Activated CD8-positive, alpha-beta T cell treated with anti-CD3 and anti-CD28 coated beads, Interleukin-2, amount 10 ng/mL, durations not matched to agents 7 days and 5 days (primary cell): Measurements from ENCODE around the gene TTC34. TPM values are rescaled to one million over a fixed set of nuclear protein-coding genes. Genes with fewer than 3 reads are reported as not detected.

Experiments used
- ATAC-seq: fragments of 150-1000 bp; cut with Tn5 transposase; one replicate; pipeline ENCODE4 v1.10.0; 2021; ENCODE audit warnings: moderate library complexity
- CTCF ChIA-PET: fragments of 350-600 bp; sonication (Branson Sonifier 250); formaldehyde crosslinking; loops from one replicate; lab custom pipeline; 2021; ENCODE audit warnings: antibody characterized with exemption; lab: Charles Lee
- POLR2A ChIA-PET: fragments of 350-600 bp; sonication (Branson Sonifier 250); formaldehyde crosslinking; loops from one replicate; lab custom pipeline; 2021; ENCODE audit warnings: antibody characterized with exemption; lab: Charles Lee
- DNase-seq: peaks from one replicate; pipeline ENCODE4 v3.0.0-alpha.2; 2020
- H3K27ac Mint-ChIP-seq: one replicate; pipeline ENCODE4 v1.8.0; 2021; ENCODE audit warnings: mild to moderate bottlenecking, mixed read lengths
- H3K27me3 Mint-ChIP-seq: one replicate; pipeline ENCODE4 v1.8.0; 2021; ENCODE audit warnings: low read depth, mixed read lengths
- H3K36me3 Mint-ChIP-seq: one replicate; pipeline ENCODE4 v1.8.0; 2021; ENCODE audit warnings: low read depth, mixed read lengths
- H3K4me1 Mint-ChIP-seq: one replicate; pipeline ENCODE4 v1.8.0; 2021; ENCODE audit warnings: low read depth, mixed read lengths
- H3K4me3 Mint-ChIP-seq: one replicate; pipeline ENCODE4 v1.8.0; 2021; ENCODE audit warnings: mild to moderate bottlenecking, mixed read lengths
- H3K9me3 Mint-ChIP-seq: one replicate; pipeline ENCODE4 v1.8.0; 2022; ENCODE audit warnings: mixed read lengths; ENCODE audit not compliant: insufficient read depth
- total RNA-seq, 2 experiments: library from RNA; stranded (reverse); gene quantifications; one replicate each; pipeline ENCODE4 v1.2.3, GENCODE V29; 2021

The TTC34 gene
- total RNA-seq, 2 experiments from 2014 or later, result 0.82 to 0.86 TPM

DNA sequence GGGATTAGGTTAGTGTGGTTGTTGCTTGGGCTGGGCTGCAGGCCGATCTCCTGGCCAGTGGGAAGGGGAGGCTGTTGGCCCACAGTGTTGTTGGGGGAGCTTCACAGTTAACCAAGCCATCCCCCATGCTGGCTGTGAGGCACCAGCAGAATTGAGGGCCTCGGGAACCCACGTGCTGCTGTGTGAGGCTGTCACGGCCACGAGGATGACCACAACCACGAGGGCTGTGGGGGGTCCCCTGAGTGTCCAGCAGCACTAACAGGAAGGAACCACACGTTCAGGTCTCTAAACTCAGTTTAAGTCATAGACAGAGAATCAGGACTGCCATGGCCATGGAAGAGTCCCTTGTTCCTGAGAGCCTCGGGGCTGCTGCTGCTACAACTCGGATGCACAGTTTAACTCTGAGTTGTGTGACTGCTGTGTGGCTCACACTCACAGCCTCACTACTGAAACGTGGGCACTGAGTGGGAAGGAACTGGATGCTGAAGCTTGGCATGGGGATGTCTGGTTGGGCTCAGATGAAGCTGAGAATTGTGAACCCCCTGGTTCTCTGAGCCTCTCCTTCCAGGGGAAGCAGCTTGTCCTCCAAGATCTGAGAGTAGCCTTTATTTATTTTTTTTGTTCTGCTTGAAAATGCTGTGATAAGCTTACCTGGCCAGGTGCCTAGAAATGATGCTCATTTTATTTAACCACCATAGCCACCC, 163.9 kb downstream of the TTC34 start:
- CTCF ChIA-PET, result interaction anchor here (1.2 kb wide), 1 partner anchor 113 kb away, joined by 3 read pairs; no protein-coding TSS in a partner anchor
- Mint-ChIP-seq H3K36me3 (peaks cover 4% of the 10 kb centered on the region), H3K4me1 (peaks cover 4% of the 10 kb centered on the region), H3K27me3 (no peaks in the 10 kb centered on the region), H3K27ac (no peak overlapping the region), H3K9me3 (peaks cover 14% of the 10 kb centered on the region), H3K4me3 (no peak overlapping the region)
- POLR2A ChIA-PET, result no interaction called here
- DNase-seq, result no peak
- no peak for ATAC-seq

DNA sequence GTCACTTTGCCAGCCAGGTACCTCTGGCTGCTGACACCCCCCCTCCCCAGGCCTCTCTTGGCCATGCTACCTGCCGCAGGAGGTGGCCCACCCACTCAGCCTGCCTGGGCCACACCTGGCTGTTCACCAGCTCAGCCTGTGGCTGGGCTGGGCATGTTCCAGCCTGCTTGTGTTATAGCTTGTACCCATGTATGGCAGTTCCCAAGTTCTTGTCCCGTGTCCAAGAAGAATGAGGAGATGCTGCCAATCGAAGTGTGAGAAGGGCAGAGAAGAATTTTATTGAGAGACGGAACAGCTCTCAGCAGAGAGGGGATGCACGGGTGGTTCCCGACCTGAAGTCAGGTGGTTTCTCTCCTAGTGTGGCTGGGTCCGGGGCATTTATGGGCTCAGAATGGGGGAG, 164.8 kb downstream of the TTC34 start:
- Mint-ChIP-seq H3K9me3 (peaks cover 14% of the 10 kb centered on the region), H3K4me3 (no peak overlapping the region), H3K4me1 (no peaks in the 10 kb centered on the region), H3K36me3 (peaks cover 4% of the 10 kb centered on the region), H3K27me3 (no peaks in the 10 kb centered on the region), H3K27ac (no peak overlapping the region)
- no peak for DNase-seq
- ChIA-PET POLR2A (no interaction called here), CTCF (no interaction called here)
- no peak for ATAC-seq

DNA sequence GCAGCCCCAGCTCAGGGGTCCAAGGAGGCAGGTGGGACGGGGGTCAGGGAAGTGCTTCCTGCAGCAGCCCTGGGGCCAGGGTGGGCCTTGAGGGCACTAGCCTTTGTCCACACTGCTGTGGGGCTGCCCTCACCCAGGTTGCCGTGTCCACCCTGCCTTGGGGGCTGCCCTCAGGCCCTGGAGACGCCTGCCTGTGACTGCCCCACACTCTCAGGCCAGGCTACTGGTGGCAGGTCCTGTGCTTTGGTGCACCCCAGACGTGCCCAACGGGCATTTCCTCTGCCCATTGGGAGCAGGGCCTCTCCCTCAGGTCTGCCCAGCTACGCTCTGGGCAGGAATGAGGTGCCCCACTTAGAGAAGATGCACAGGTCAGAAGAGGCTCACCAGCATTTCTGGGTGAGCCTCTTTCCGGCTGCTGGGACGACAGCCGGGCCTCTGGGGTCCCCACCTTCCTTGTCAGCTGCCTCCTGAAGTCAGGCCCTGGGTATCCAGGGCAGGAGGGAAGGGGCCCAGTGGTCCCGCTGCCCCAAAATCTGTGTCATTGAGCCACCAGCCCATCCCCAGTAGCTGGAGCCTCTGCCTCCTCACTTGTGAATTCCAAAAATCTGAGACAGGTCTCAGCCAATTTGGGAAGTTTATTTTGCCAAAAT, 166.0 kb downstream of the TTC34 start:
- Mint-ChIP-seq H3K4me1 (no peaks in the 10 kb centered on the region), H3K27ac (no peak overlapping the region), H3K27me3 (peaks cover 4% of the 10 kb centered on the region), H3K4me3 (no peak overlapping the region), H3K36me3 (peaks cover 4% of the 10 kb centered on the region), H3K9me3 (peaks cover 14% of the 10 kb centered on the region)
- POLR2A ChIA-PET, result no interaction called here
- CTCF ChIA-PET, result no interaction called here
- no peak for DNase-seq
- no peak for ATAC-seq

DNA sequence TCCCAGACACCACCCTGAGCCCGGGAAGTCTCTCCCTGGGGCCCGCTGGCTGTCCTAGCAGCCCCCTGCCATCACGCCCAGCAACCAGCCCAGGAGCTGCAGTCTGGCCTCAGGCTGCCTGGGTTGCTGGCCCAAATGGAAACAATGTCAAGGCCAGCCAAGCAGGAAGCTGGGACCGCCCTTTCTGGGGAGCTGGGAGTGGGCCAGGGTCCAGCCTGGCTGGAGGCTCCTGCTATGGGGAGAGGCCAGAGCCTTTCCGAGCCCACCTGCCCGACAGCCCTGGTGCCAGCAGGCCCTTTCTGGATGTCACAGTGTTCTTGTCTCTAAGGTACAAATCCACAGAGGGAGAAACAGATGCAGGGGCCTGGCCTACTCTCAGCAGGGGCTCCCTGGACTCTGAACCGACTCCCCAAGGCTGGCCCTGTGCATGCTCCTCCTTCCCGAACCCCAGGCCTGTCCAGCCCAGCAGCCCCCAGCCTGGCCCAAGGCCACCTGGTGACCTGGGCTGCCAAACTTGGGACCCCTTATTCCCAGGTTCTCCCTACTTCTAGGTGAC, 167.5 kb downstream of the TTC34 start:
- DNase-seq, result no peak
- Mint-ChIP-seq H3K4me1 (no peaks in the 10 kb centered on the region), H3K9me3 (peaks cover 14% of the 10 kb centered on the region), H3K27ac (no peak overlapping the region), H3K36me3 (peaks cover 4% of the 10 kb centered on the region), H3K4me3 (no peak overlapping the region), H3K27me3 (peaks cover 15% of the 10 kb centered on the region)
- ChIA-PET POLR2A (no interaction called here), CTCF (no interaction called here)
- no peak for ATAC-seq

DNA sequence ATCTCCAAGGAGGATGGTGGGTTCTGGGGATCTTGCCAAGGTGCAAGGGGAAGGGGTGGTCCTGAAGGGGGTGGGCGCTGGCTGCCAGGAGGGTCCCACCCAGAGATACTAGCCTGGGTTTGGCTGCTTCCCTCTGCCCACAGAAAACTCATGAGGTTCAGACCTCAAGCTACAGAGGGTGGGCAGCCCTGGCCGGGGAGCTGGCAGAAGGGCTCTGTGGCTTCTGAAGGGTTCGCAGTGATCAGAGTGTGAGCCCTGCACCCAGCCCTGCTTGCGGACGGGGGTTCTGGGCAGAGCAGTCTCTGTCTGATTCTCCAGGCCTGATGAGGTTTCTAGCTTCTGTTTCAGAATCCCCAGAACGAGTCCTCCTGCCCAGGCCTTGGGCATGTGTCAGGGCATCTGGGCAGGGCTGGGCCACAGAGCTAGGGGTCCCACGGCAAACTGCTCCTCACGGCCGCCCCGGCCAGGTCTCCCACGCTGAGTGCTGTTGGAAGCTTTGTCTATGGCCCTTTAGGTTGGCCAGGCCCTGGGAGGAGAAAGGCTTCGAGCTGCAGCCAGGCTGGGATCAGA, 168.0 kb downstream of the TTC34 start:
- CTCF ChIA-PET, result no interaction called here

DNA sequence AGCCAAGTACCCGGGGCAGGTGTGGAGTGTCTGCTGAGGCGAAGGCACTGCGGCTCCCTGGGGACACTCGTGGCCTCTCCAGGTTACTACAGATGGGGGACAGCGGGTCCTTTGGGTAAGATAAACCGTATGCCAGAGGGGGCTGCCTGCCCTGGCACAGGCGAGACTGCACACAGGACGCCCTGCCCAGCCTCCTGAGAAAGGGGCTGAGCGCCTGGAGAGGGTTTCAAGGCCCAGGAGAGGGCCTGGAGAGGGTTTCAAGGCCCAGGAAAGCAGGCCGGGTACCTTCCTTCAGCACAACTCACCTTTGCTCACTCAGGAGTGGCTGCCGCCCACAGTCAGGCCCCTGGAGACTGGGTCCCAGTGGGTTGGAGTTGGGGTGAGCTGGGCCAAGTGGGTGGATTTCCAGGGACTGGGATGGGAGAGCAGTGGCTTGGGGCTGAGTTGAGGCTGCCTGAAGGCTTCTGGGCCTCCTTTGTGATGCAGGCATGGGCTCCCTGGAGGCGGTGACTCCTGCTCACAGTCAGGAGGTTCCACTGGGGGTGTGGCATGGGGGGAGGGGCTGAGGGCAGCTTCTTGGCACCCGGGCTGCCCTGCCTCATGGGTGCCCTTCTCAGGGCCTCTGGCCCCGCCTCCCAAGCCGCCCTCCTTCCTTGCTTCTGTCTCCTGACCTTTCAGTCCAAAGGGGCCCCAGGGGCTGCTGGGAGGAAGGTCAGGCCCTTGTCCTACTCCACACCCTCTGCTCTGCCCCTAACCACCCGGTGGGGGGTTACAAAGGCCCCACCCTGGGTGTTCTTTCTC, 168.7 kb downstream of the TTC34 start, which contains the start of gene MMEL1:
Gene MMEL1, minus strand, starts transcription at position 456 of the 801 bp plus-strand sequence. CDS start 3,532 bp downstream, outside the sequence.
- H3K27me3 Mint-ChIP-seq, result peaks cover 20% of the 10 kb centered on the region
- ATAC-seq (no peak), DNase-seq (no peak)
- no peak within 1 kb of the TSS for H3K4me3 Mint-ChIP-seq
- H3K9me3 Mint-ChIP-seq, result peaks cover 14% of the 10 kb centered on the region
- no peaks in the 10 kb centered on the region for H3K4me1 Mint-ChIP-seq
- H3K27ac Mint-ChIP-seq, result no peak within 1 kb of the TSS
- CTCF ChIA-PET, result no interaction called here
- POLR2A ChIA-PET, result no interaction called here
- peaks cover 4% of the 10 kb centered on the region for H3K36me3 Mint-ChIP-seq

More for the DNA sequence above, 168.0 kb downstream of the TTC34 start:
- peaks cover 4% of the 10 kb centered on the region for H3K36me3 Mint-ChIP-seq
- H3K4me1 Mint-ChIP-seq, result no peaks in the 10 kb centered on the region
- peaks cover 14% of the 10 kb centered on the region for H3K9me3 Mint-ChIP-seq
- H3K27ac Mint-ChIP-seq, result no peak overlapping the region
- no peak for DNase-seq
- ATAC-seq, result no peak
- no peak overlapping the region for H3K4me3 Mint-ChIP-seq
- POLR2A ChIA-PET, result no interaction called here
- peaks cover 15% of the 10 kb centered on the region for H3K27me3 Mint-ChIP-seq

DNA sequence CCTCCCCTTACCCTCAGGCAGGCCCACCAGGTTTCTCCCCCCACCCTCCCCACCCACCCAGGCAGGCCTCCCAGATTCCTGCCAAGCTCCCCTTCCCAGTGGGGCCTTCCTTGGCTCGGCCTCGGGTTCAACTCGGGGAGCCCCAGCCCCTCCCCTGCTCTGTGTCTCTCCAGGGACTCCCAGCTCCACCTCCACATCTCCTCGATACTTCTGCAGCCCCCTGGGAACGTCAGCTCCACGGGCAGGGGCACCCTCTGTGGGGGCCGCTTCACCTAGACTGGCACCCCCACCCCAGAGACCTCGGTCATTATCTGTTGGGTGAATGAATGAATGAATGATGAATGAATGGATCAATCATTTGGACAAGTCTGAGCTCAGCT, 169.5 kb downstream of the TTC34 start:
- peaks cover 26% of the 10 kb centered on the region for H3K27me3 Mint-ChIP-seq
- H3K9me3 Mint-ChIP-seq, result peaks cover 11% of the 10 kb centered on the region
- no peak overlapping the region for H3K4me3 Mint-ChIP-seq
- DNase-seq, result no peak
- H3K27ac Mint-ChIP-seq, result no peak overlapping the region
- peaks cover 4% of the 10 kb centered on the region for H3K36me3 Mint-ChIP-seq
- ChIA-PET CTCF (no interaction called here), POLR2A (no interaction called here)
- H3K4me1 Mint-ChIP-seq, result no peaks in the 10 kb centered on the region
- ATAC-seq, result no peak

DNA sequence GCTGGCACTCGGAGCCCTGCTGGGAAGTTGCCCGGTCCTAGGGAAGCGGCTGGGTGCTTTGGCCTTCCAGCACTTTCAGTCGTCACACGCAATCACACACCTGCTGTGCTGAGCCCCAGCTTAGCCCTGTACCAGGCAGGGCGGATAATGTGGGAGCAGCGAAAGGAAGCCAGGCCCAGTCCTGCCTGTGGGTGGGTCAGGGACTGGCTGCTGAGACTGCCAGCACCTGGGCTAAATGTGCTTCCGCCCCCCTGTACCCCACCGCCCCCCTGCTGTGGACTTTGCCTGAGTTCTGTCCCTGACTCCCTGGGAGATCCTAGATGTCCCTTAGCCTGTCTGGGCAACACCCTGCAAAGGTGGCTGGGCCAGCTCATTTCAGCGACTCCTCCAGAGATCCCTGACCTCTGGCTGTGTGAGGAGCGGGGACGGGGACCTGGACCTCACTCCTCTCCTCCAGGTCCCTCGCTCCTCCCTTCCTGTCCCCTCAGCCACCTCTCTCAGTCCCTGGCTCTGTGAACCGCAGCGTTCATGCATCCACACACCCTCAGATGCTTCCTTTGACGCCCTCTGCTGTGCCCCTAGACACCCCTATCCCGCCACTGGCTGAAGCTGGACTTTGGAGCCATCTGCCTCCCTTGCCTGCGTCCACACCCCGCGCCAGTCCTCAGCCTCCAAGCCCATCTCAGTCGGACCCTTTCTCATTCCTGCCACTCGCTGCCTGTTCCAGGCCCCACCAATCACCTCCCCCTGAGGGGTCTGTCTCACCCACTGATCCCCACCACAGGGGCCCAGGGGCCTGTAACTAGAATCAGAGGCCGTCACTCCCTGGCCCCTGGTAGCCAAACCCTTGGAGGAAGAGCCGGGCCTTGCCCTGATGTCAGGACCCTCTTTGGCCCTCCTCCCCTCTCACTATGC, 170.1 kb downstream of the TTC34 start:
- no peaks in the 10 kb centered on the region for H3K4me1 Mint-ChIP-seq
- H3K9me3 Mint-ChIP-seq, result peaks cover 6% of the 10 kb centered on the region
- ATAC-seq (no peak), DNase-seq (no peak)
- H3K27ac Mint-ChIP-seq, result no peak overlapping the region
- H3K27me3 Mint-ChIP-seq, result peaks cover 31% of the 10 kb centered on the region
- no peak overlapping the region for H3K4me3 Mint-ChIP-seq
- peaks cover 2% of the 10 kb centered on the region for H3K36me3 Mint-ChIP-seq
- POLR2A ChIA-PET, result no interaction called here
- CTCF ChIA-PET, result no interaction called here

DNA sequence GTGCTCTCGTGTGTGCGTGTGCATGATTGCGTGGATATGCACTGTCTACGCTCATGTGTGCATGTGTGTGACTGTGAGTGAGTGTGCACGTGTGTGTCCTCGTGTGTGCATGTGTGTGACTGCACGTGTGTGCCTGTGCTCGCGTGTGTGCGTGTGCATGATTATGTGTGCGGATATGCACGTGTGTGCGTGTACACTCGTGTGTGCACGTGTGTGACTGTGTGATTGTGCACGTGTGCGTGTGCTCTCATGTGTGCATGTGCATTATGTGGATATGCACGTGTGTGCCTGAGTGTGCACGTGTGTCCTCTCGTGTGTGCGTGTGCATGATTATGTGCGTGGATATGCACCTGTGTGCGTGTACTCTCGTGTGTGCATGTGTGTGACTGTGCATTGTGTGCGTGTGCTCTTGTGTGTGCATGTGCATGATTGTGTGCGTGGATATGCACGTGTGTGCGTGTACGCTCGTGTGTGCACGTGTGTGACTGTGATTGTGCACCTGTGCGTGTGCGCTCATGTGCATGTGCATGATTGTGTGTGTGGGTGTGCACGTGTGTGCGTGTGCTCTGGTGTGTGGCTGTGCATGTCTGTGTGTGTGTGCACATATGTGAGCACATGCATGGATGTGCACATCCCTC, 170.9 kb downstream of the TTC34 start:
- Mint-ChIP-seq H3K4me3 (no peak overlapping the region), H3K9me3 (no peaks in the 10 kb centered on the region), H3K27me3 (peaks cover 39% of the 10 kb centered on the region), H3K36me3 (no peaks in the 10 kb centered on the region), H3K4me1 (no peaks in the 10 kb centered on the region), H3K27ac (no peak overlapping the region)
- DNase-seq (no peak), ATAC-seq (no peak)
- POLR2A ChIA-PET, result no interaction called here
- CTCF ChIA-PET, result no interaction called here

DNA sequence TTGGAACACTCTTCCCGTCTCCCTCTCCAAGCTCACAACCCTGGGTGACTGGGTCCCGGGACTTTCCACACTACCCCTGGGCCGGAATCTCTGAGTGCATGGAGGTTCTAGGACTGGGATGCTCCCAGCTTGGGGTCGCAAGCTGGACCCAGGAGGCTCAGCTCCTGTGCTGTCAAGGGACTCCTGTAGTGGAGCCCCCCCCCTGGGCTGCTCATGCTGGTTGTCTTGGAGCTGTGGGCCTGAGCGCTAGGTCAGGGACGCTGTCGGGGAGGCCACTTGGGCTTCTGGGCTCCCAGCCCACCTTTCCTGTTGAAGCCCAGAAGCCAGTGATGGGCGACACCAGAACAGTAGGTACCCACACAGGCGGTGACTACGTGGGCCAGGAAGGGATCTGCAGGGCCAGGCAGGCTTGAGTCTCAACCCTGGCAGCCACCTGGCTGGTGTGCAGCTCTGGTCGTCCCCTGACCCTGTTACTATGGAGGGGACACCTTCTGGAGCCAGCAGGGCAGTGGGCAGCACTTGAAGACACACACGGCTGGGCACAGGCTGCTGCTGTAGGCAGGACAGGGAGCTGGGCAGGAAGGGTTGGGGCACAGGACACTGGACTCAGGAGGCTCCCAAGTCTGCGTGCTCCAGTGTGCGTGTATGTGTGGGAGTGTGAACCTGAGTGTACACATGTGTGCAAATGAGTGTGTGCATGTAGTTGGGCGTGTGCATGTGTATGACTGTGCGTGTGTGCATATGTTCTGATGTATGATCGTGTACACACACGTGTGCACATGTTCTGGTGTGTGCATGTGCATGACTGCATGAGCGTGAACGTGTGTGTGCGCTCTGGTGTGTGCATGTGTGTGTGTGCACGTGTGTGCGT, 171.6 kb downstream of the TTC34 start:
- Mint-ChIP-seq H3K27me3 (peaks cover 40% of the 10 kb centered on the region), H3K4me3 (no peak overlapping the region), H3K9me3 (no peaks in the 10 kb centered on the region), H3K36me3 (no peaks in the 10 kb centered on the region), H3K27ac (no peak overlapping the region), H3K4me1 (no peaks in the 10 kb centered on the region)
- ATAC-seq, result no peak
- no peak for DNase-seq
- ChIA-PET POLR2A (no interaction called here), CTCF (no interaction called here)
